Amniotic stem cell (primary cell): ENCODE measurements around the gene STOM.

Source experiments
- DNase-seq: peaks from one replicate; lab custom pipeline; 2025; lab: John Stamatoyannopoulos, UW

The STOM gene

GRCh38 chr9:121371495-121372061, 1.5 kb upstream of the STOM start:
- no peak for DNase-seq

DNA sequence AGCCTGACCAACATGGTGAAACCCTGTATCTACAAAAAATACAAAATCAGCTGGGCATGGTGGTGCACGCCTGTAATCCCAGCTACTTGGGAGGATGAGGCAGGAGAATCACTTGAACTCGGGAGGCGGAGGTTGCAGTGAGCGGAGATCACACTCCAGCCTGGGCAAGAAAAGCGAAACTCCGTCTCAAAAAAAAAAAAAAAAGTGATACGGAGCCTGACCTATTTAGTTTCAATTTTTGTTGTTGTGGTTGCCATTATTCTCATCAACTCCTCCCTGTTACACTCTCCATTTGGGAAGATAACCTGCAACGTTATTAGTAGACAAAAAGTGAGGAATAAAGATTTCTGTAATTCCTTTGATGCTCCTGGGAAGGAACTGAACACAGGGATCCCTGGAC, 1.3 kb downstream of the STOM start:
- DNase-seq, result no peak

GRCh38 chr9:121368138-121368522, 1.9 kb downstream of the STOM start:
- no peak for DNase-seq

DNA sequence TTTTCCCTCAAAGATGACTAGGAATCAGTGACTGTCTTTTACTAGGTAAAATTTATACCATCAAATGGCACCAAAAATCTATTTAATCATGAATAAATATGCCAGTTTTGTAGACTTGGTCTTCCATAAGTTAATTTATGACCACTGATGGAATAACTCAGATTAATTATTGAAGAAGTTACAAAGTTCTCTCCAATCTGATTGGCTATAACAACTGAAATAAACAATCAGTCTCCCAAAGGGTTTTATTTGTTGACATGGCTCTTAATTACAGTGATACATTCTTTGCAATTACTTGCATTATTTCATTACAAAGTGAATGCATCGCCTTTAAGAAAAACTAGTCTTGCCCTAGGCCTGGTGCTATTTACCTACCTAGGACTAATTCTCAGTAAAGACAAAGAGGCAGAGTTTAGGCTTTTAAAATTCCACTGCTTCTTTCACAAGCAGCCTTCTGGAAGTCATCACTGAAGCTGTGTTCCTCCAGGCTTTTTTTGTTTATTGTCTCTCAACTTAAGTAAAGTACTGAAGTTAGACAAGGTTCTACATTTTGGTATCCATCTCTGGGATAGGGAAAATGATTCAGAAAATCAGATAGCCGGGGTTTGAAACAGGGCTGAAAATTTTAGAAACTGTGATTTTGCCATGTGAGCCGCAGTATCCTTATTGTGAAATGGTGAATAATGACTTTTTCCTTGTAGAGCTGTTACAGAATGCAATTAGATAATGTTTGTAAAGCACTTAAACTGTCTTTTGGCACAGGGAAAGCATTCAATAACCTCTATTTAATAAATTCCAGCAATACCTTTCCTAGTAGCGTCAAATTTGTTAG, 2.5 kb downstream of the STOM start:
- DNase-seq, result no peak

DNA sequence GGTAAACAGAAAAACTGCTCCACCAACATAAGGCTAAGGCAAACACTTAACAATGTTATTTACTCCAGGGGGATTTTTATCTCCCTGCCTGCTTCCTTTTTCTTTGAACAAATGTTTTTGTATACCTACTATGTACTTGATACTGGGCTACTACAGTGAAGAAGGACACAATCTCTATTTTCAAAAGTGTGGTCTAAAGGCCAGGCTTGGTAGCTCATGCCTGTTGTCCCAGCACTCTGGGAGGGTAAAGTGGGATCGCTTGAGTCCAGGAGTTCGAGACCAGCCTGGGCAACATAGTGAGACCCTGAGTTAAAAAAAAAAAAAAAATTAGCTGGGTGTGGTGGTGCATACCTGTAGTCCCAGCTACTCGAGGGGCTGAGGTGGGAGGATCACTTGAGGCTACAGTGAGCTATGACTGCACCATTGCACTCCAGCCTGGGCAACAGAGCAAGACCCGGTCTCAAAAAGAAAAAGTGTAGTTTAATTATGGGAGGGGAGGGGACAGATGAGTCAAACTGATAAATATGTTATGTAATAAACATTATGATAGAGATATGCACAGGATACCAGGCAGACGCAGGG, 3.3 kb downstream of the STOM start:
- no peak for DNase-seq

- no peak for DNase-seq
Observed at GRCh38 chr9:121365564-121365963, 4.5 kb downstream of the STOM start.

DNA sequence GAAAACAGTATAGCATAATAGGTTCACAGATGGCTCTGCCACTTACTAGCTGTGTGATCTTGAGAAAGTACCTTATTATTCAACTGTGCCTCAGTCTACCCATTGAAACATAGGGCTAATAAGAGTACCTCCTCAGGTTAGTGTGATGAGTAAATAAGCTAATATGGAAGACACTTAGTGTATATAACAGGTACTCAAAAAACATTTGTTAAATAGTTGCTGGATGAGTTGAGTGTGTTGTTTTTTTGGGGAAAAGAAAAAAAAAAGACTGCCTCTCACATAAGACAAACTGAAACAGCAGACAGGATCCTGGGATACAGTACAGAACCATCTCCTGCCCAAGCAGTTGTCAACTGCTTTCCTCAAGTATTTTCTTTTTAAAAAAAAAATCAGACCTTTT, 5.2 kb downstream of the STOM start:
- DNase-seq, result no peak

GRCh38 chr9:121364077-121364476, 6.0 kb downstream of the STOM start:
- DNase-seq, result no peak

DNA sequence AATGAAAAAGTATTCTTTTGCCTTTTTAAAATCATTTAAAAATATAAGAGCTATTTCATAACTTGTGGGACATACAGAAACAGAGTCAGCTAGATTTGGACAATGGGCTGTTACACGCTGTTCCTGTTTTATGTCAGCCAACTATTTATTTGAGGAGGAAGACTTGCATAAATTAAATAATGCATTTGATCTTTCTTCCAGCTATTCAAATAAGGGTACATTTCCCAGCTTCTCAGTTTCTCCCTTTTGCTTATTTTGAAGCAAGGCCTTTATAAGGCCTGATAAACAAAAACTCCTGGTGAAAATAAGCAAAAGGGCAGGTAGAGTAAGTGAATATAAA, 6.5 kb downstream of the STOM start:
- no peak for DNase-seq

DNA sequence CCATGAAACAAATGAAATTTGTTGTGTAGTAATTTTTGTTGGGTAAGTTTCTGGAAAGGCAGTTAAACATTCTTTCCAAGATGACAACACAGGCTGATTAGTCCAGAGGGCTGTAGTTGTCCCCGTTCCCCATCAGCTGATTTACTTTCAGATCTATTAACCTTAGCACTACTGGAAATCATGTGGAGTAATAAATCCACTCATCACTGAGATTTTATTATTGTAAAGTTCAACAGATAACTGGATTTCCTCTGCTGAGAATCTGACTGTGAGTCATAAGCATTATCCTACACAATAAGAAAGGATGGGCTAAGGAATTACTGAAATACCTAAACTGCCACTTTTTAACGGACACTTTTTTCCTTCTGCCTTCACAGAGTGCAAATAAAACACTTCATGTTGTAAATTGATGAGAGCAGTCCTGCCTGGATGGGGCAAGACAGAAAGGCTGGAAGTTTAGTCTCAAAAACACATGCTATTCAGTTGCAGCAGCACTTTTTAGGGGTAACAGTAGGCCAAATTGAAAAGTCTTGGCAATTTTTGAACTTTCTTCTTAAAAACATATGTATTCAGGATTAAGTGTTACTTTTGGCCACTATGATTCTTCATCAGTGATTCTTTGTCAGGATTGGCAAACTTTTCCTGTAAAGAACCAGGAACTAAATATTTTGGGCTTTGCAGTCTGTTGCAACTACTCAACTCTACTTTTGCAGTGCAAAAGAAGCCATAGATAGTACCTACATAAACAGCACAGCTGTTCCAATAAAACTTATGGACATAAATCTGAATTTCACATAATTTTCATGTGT, 7.0 kb downstream of the STOM start:
- DNase-seq, result no peak

- peak; percentile 63 for DNase-seq
Observed at GRCh38 chr9:121360601-121361374, 9.3 kb downstream of the STOM start.

DNA sequence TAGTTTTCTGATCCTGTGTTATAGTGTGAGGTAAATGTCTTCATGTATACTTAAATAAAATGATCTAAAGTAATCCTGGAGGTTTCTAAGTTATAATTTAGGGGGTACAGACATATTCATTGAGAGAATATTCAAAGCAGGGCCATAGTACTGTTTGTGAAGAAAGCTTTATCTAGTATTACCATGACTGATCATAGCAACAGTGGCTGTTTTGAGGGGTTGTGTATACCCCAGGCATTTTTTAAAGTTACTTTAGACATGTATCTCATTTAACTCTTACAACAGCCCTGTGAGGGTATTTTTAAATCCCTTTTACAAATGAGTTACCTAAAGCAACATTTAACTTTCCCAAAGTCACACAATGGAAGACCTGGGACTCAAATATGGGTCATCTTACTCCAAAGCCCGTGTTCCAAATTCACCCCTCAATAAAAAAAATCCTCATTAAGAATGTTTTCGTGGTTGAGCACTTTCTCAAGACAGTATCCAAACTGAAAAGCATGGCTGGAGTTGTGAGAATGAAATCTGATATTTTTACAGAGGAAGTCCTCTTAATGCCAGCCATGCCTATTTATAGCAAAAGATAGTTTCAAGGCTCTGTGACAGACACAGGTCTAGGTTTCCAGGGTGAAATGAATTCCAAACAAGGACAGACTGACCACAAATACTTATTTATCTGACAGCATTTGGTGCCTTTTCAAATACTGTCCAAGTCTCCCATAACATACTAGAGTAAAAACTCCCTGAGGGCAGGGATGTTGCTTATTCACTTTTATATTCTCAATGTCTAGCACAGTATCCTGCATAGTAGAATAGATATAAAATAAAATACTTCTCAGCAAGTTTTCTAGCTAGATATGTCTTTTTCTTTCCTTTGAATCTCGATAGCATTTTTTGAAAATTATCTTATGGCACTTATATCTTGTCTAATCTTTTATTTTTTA, 10.4 kb downstream of the STOM start:
- DNase-seq, result no peak

GRCh38 chr9:121358751-121359150, 11.3 kb downstream of the STOM start:
- no peak for DNase-seq

DNA sequence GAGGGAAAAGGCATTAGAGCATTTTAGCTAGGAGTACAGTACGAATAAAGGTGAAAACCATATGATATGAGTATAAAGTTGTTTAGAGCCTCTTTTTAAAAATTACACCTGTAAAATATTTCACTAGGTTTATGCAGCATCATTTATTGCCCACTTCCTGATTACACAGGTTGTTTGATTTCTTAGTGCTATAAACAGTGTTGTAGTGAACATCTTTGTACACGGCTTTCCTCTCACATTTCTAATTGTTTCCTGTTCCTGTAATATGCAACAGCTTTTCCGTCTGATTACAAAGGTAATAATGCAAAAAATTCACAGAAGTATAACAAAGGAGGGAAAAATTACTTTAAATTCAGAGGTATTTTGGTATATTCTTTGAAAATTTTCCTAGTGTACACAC, 13.0 kb downstream of the STOM start:
- DNase-seq, result no peak

DNA sequence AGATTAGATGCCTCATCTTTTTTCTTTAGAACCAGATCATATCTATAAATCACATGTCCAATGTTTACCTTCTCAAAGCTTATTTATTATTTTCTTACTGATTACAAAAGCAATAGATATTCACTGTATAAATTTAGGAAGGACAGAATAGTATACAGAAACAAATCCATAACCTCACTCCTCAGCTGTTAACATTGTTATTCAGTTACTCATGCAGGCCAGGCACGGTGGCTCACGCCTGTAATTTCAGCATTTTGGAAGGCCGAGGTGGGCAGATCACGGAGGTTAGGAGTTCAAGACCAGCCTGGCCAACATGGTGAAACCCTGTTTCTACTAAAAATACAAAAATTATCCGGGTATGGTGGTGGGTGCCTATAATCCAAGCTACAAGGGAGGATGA, 15.3 kb downstream of the STOM start:
- DNase-seq, result no peak

DNA sequence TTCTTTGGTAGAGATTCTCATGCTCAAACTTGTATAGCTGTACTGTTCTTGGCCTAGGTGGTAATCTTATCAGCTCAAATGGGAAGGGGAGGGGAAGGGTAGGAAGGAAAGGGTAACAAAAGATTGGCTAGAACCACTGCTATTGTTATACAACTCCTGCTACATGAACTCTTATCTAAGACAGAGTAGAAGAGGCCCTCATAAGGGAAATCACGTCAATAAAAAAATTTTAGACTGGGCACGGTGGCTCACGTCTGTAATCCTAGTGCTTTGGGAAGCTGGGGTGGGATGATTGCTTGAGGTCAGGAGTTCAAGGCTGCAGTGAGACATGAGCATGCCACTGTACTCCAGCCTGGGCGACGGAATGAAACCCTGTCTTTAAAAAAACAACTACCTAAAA, 15.9 kb downstream of the STOM start:
- DNase-seq, result no peak

DNA sequence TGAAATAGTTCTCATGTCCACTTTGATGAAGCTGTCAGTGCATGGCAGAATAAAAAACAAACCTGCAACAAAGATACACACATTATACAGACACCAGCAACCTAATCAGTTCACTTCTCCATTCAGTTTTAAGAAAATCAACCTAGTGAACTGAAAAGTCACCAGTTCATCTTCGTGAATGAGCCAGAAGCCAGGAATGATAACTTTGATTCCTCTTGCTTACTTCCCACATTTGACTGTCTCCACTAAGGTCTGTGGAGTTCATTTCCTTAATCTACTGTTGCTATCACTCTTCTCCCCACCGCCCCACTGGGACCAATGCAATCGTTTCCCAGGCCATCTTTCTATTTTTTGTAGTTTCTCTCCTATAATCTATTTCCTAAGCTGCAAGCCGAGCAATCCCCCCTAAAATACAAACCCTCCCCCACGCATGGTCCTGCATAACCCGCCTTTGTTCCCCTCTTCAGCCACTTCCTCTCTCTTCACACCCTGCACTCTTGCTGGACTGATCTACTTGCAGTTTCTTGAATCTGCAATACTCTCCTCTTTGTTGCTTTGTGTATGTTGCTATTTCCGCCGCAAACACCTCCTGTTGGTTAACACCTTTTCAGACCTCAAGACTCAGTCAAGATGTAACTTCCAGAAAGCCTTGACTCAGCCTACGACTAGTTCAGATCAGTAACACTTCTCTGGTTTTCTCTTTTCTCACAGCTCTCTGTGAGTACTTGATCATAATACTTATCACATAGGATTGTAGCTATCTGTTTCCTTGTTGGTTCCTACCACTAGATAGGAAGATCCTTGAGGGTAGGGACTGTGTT, 16.6 kb downstream of the STOM start:
- no peak for DNase-seq

- DNase-seq, result peak; percentile 77
Observed at GRCh38 chr9:121350993-121351561, 19.0 kb downstream of the STOM start.

DNA sequence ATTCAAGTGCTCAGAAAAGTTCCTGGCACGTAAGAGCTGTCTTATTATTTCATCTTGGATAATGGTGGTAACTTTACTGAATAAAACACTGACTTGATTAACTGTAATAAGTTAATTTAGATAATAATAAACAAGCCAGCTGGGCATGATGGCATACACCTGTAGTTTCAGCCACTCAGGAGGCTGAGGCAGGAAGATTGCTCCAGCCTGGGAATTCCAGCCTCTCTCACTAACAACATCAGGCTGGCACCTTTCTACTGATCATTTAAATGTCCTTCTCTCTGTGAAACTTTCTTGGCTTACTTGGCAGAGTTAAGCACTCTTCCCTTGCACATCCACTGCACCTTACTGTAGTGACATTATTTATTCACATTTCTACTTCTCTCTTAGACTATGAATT, 20.0 kb downstream of the STOM start:
- DNase-seq, result no peak

- DNase-seq, result no peak
Observed at GRCh38 chr9:121349009-121349408, 21.0 kb downstream of the STOM start.
